Ramos (cell line): ENCODE measurements around the gene CDC34.

ENCODE experiments used
- in situ Hi-C: fragments of 300-500 bp; cut with MboI; formaldehyde crosslinking; loops from one replicate; pipeline ENCODE4 v1.14.3; 2022; ENCODE audit warnings: low sequenced_read_pairs; ENCODE audit not compliant: unreplicated experiment

Gene CDC34

GRCh38 chr19:531753-532560 lies at the start of gene CDC34:
TSS of gene CDC34 (plus strand) at chr19:531760. CDS start at chr19:531932, 172 bp downstream.
- in situ Hi-C loops, result no loop called here

GRCh38 chr19:482186-483041 lies 49.1 kb upstream of the CDC34 start:
- in situ Hi-C loops, result no loop called here

GRCh38 chr19:483332-484072 lies 48.1 kb upstream of the CDC34 start:
- in situ Hi-C loops, result no loop called here

- in situ Hi-C loops, result no loop called here
Observed at GRCh38 chr19:484494-484893, 47.1 kb upstream of the CDC34 start.

GRCh38 chr19:485077-485476 lies 46.5 kb upstream of the CDC34 start:
- in situ Hi-C loops, result no loop called here

GRCh38 chr19:485583-486236 lies 45.9 kb upstream of the CDC34 start:
- in situ Hi-C loops, result no loop called here

GRCh38 chr19:488505-489417 lies 42.8 kb upstream of the CDC34 start:
- in situ Hi-C loops, result no loop called here

- in situ Hi-C loops, result no loop called here
Observed at GRCh38 chr19:489418-490196, 42.0 kb upstream of the CDC34 start.

- in situ Hi-C loops, result no loop called here
Observed at GRCh38 chr19:491146-491741, 40.3 kb upstream of the CDC34 start.

GRCh38 chr19:492091-492531 lies 39.4 kb upstream of the CDC34 start:
- in situ Hi-C loops, result no loop called here

- in situ Hi-C loops, result no loop called here
Observed at GRCh38 chr19:493391-494170, 38.0 kb upstream of the CDC34 start.

GRCh38 chr19:494171-495080 lies 37.1 kb upstream of the CDC34 start:
- in situ Hi-C loops, result no loop called here

GRCh38 chr19:495081-495401 lies 36.5 kb upstream of the CDC34 start:
- in situ Hi-C loops, result no loop called here

- in situ Hi-C loops, result no loop called here
Observed at GRCh38 chr19:495402-496111, 36.0 kb upstream of the CDC34 start.

GRCh38 chr19:496112-496665 lies 35.4 kb upstream of the CDC34 start, which contains the start of gene MADCAM1:
TSS of gene MADCAM1 (plus strand) at chr19:496486. CDS start at chr19:496500, 14 bp downstream.
- in situ Hi-C loops, result no loop called here
